ENCODE data around the gene HSCB.

Gene HSCB

GRCh38 chr22:28741785-28742561 lies at the start of gene HSCB, which contains the start of gene CHEK2:
Gene HSCB (plus strand): TSS chr22:28742039. CDS start chr22:28742096, 57 bp downstream.
Gene CHEK2 (minus strand): TSS chr22:28741820. CDS start chr22:28734721, 7,099 bp downstream.
- DNase-seq (ENCODE audit: low spot score) (peak; percentile 97), FAIRE-seq (peak; percentile 93)

GRCh38 chr22:28693041-28693760 lies 48.6 kb upstream of the HSCB start:
- peak; percentile 52 for FAIRE-seq

GRCh38 chr22:28702891-28703290 lies 38.9 kb upstream of the HSCB start:
- FAIRE-seq (no peak), DNase-seq (ENCODE audit: low spot score) (no peak)

More at GRCh38 chr22:28693041-28693760, 48.6 kb upstream of the HSCB start:
- DNase-seq (ENCODE audit: low spot score) = peak; percentile 31

GRCh38 chr22:28703436-28703835 lies 38.4 kb upstream of the HSCB start:
- FAIRE-seq (no peak), DNase-seq (ENCODE audit: low spot score) (no peak)

GRCh38 chr22:28706845-28707244 lies 35.0 kb upstream of the HSCB start:
- no peak for FAIRE-seq
- no peak for DNase-seq (ENCODE audit: low spot score)

- FAIRE-seq = no peak
These were observed 31.7 kb upstream of the HSCB start for GRCh38 chr22:28710107-28710506.

GRCh38 chr22:28710576-28711191 lies 31.2 kb upstream of the HSCB start:
- no peak for FAIRE-seq
- no peak for DNase-seq (ENCODE audit: low spot score)

More at GRCh38 chr22:28710107-28710506, 31.7 kb upstream of the HSCB start:
- no peak for DNase-seq (ENCODE audit: low spot score)

GRCh38 chr22:28711341-28711740 lies 30.5 kb upstream of the HSCB start:
- DNase-seq (ENCODE audit: low spot score) (no peak), FAIRE-seq (no peak)

- peak; percentile 30 for FAIRE-seq
- DNase-seq (ENCODE audit: low spot score) = peak; percentile 66
These were observed 29.7 kb upstream of the HSCB start for GRCh38 chr22:28711820-28712777.

- DNase-seq (ENCODE audit: low spot score) = no peak
These were observed 27.7 kb upstream of the HSCB start for GRCh38 chr22:28714043-28714628.

GRCh38 chr22:28715611-28716010 lies 26.2 kb upstream of the HSCB start:
- FAIRE-seq (no peak), DNase-seq (ENCODE audit: low spot score) (no peak)

More at GRCh38 chr22:28714043-28714628, 27.7 kb upstream of the HSCB start:
- no peak for FAIRE-seq

- no peak for FAIRE-seq
- DNase-seq (ENCODE audit: low spot score) = no peak
These were observed 25.2 kb upstream of the HSCB start for GRCh38 chr22:28716686-28717085.

- DNase-seq (ENCODE audit: low spot score) (no peak), FAIRE-seq (no peak)
These were observed 23.8 kb upstream of the HSCB start for GRCh38 chr22:28718044-28718443.

- FAIRE-seq (no peak), DNase-seq (ENCODE audit: low spot score) (no peak)
These were observed 13.8 kb upstream of the HSCB start for GRCh38 chr22:28728002-28728401.

GRCh38 chr22:28728621-28729313 lies 13.1 kb upstream of the HSCB start:
- DNase-seq (ENCODE audit: low spot score) = no peak
- no peak for FAIRE-seq

- DNase-seq (ENCODE audit: low spot score) (no peak), FAIRE-seq (no peak)
These were observed 11.7 kb upstream of the HSCB start for GRCh38 chr22:28730179-28730578.

- FAIRE-seq = no peak
- no peak for DNase-seq (ENCODE audit: low spot score)
These were observed 7.4 kb upstream of the HSCB start for GRCh38 chr22:28734393-28734792.

GRCh38 chr22:28736301-28737155 lies 5.3 kb upstream of the HSCB start:
- DNase-seq (ENCODE audit: low spot score) (no peak), FAIRE-seq (no peak)

- FAIRE-seq (no peak), DNase-seq (ENCODE audit: low spot score) (no peak)
These were observed 4.1 kb upstream of the HSCB start for GRCh38 chr22:28737701-28738100.

All from RCC 7860 (cell line).